ENCODE results near the gene KHDRBS1. TPM values are rescaled to one million over a fixed set of nuclear protein-coding genes. Genes with fewer than 3 reads are reported as not detected.

Gene KHDRBS1
- total RNA-seq, 1 experiment from 2014 or later: 267 TPM

- Mint-ChIP-seq H3K36me3 (ENCODE audit: insufficient read depth in 1 of 3, low read depth in 3 of 3) (no peaks in the 10 kb centered on the region; a peak in 1 of 7 replicates), H3K27me3 (ENCODE audit: low read depth) (no peaks in the 10 kb centered on the region), H3K4me1 (peaks cover 22 to 28% of the 10 kb centered on the region in 2 experiments), H3K27ac (peak overlapping the region in 2 of 3 experiments; percentile 45 to 93; a peak in 3 of 7 replicates), H3K9me3 (no peaks in the 10 kb centered on the region), H3K4me3 (no peak overlapping the region)
- H3K79me1 ChIP-seq (ENCODE audit: insufficient read depth, low read depth, low read length, poor library complexity, severe bottlenecking): no peaks in the 10 kb centered on the region
- no peak overlapping the region for H4K5ac ChIP-seq (ENCODE audit: insufficient read length, low read depth, low read length)
- no peak overlapping the region for H2BK15ac ChIP-seq (ENCODE audit: low read depth, low read length)
- H3K9ac ChIP-seq (ENCODE audit: extremely low read depth, insufficient read length, low read length): no peak overlapping the region
- no peak overlapping the region for H3K18ac ChIP-seq (ENCODE audit: insufficient read length, low read depth, low read length)
- no peaks in the 10 kb centered on the region for H3K23me2 ChIP-seq (ENCODE audit: insufficient read length, low read depth, low read length, poor library complexity, severe bottlenecking)
- no peak overlapping the region for H3K56ac ChIP-seq (ENCODE audit: insufficient read length, low read depth, low read length)
- H3K14ac ChIP-seq (ENCODE audit: insufficient read depth, low read length): no peak overlapping the region
- no peaks in the 10 kb centered on the region for H3K27me3 ChIP-seq (ENCODE audit: insufficient read depth, low read length)
- H2AFZ ChIP-seq (ENCODE audit: low read length): peak overlapping the region; percentile 49
- no peak for DNase-seq
- no peak overlapping the region for H4K91ac ChIP-seq (ENCODE audit: insufficient read length, low read depth, low read length)
- H2BK20ac ChIP-seq (ENCODE audit: low read depth, low read length, poor library complexity, severe bottlenecking): no peak overlapping the region
- WGBS (ENCODE audit: extremely low coverage, insufficient read length, low lambda C conversion rate): no CpG with 5 or more reads among the region's 1 CpG
- H2BK5ac ChIP-seq (ENCODE audit: insufficient read length, low read length): no peak overlapping the region
- H2BK120ac ChIP-seq (ENCODE audit: low read depth, low read length, poor library complexity, severe bottlenecking): no peak overlapping the region
- H3K4ac ChIP-seq (ENCODE audit: low read depth, low read length): no peak overlapping the region
- no peaks in the 10 kb centered on the region for H4K20me1 ChIP-seq (ENCODE audit: control insufficient read depth, insufficient read depth, insufficient read length)
- H2BK12ac ChIP-seq (ENCODE audit: insufficient read length, low read depth, low read length): no peak overlapping the region
- no peak overlapping the region for H3K4me2 ChIP-seq (ENCODE audit: insufficient read depth, insufficient read length, low read length)
- H3K4me1 ChIP-seq (ENCODE audit: insufficient read depth, low read length): peaks cover 8% of the 10 kb centered on the region
- H3K9me3 ChIP-seq (ENCODE audit: control insufficient read depth, low read depth, low read length): no peaks in the 10 kb centered on the region
- H3K79me2 ChIP-seq (ENCODE audit: insufficient read depth, low read length): no peaks in the 10 kb centered on the region
- H2AK5ac ChIP-seq (ENCODE audit: insufficient read length, low read length): no peak overlapping the region
- no peak for TF ChIP-seq CTCF (conservative IDR thresholded peaks at IDR 0.05)
- H3K27ac ChIP-seq (ENCODE audit: insufficient read length, low read depth, low read length): no peak overlapping the region
- no peak overlapping the region for H3T11ph ChIP-seq (ENCODE audit: low read length)
- no peak overlapping the region for H4K8ac ChIP-seq (replicated peaks; ENCODE audit: insufficient read length, low read depth, low read length)
- H3K23ac ChIP-seq (ENCODE audit: insufficient read length, low read depth, low read length): no peak overlapping the region
These were observed 6.1 kb upstream of the KHDRBS1 start for GRCh38 chr1:32007591-32007940.

All from H9 (cell line).